ENCODE data around the gene UBQLN3. TPM values are rescaled to one million over a fixed set of nuclear protein-coding genes. Genes with fewer than 3 reads are reported as not detected.

The UBQLN3 gene
- not detected for total RNA-seq
- long read RNA-seq = 0 reads

DNA sequence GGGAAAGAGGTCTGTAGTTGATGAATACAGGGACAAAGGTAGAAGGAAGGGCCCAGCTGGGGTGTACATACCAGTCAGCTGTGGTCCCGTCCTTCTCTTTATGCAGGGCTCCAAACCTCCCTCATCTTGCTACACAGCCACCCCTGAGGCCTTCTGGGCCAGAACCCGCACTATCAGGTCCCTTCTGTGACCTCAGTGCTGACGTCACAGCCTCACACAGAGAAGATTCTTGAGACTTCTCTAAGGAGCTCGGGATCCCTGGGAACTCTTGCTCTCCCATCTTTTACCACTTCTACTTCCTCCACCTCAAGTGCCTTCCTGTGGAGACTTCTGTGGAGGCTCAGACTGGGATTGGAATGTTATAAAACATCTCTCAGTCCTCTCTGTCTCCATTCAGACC is at the start of gene UBQLN3:
Gene UBQLN3 (minus strand): TSS at position 155 of the 400 bp plus-strand sequence. CDS start 399 bp downstream, outside the sequence.
- ATAC-seq (no peak), DNase-seq (no peak)
- intact Hi-C loops (cut with micrococcal nuclease) = no loop called here

DNA sequence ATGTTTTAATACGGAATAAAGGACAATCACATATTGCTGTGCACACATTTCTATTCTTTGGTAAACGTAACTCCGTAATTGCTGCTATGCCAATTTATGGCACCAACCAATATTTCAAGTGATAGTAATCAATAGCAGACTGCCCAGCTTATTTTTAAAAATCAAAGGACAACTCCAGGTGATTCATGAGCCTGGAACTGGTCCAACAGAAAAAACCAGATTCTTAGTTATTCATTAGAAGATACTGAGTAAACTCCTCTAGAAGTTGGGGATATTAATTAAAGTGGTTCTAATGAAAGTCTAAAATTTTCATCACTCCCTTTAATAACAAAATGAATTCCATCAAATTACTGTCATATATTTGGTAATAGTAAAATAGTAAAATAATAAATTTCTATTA is 48.0 kb upstream of the UBQLN3 start:
- intact Hi-C loops (cut with micrococcal nuclease) = no loop called here
- no peak for DNase-seq
- ATAC-seq = no peak

GRCh38 chr11:5556596-5557188 is 46.9 kb upstream of the UBQLN3 start:
- DNase-seq (no peak), ATAC-seq (no peak)
- intact Hi-C loops (cut with micrococcal nuclease) = no loop called here

DNA sequence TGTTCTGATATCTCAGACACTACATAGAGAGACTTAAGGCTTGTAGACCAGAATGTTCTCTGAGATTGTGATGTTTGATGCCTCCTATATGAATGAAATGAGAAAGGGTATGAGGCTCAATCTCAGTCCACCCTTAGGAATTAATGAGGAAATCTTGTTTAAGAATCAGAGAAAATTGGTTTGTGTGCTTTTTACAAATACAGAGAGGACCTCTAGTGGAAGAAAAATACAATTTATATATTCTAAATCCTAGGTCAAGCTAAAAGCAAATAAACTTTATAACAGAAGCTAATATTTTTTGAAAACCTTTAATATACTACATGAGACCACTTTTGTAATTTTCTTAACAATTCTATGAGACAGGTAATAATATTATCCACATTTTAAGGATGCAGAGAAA is 43.6 kb upstream of the UBQLN3 start:
- intact Hi-C loops (cut with micrococcal nuclease) = no loop called here
- DNase-seq (no peak), ATAC-seq (no peak)

GRCh38 chr11:5550440-5551095 is 40.8 kb upstream of the UBQLN3 start:
- intact Hi-C loops (cut with micrococcal nuclease) = no loop called here
- ATAC-seq = no peak
- DNase-seq = no peak

DNA sequence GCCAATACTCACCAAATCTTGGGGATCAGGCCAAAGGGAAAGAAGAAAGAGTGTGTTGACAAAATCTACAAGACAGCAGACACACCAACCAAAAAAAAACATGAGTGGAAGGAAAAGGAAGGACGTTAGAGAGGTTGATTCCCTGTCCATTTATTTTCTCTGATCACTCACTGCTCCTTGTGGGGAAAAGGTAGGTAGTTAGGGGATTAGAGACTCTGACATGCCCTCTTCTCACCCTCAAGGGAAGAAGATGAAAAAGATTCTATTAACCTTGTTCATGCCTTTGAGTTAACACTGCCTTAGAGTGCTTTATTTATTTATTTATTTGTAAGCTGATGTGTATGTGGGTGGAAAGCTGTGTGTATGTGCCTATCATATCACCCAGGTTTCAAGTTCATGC is 38.7 kb upstream of the UBQLN3 start, which contains the start of gene OR52H1:
Gene OR52H1 (minus strand): TSS at position 101 of the 400 bp plus-strand sequence. CDS start 3,035 bp downstream, outside the sequence.
- intact Hi-C loops (cut with micrococcal nuclease) = no loop called here
- ATAC-seq (no peak), DNase-seq (no peak)

DNA sequence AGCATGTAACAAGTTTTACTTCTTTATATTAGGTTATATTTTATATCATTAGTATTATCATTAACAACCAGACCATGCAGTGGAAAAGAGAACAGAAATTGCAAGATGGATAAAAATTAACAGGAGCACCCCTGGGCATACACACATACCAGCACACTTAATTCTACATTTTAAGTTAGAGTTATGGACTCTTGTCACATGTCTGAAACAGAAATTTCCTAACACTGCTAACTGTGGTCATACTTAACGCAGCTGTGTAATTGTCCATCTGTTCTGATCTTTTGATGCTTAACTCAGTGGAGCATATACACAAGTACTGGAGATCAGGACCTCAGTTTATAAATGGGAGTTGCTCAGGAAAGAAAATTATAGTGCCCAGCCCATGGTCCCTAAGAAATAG is 38.2 kb upstream of the UBQLN3 start:
- DNase-seq (no peak), ATAC-seq (no peak)
- intact Hi-C loops (cut with micrococcal nuclease) = no loop called here

DNA sequence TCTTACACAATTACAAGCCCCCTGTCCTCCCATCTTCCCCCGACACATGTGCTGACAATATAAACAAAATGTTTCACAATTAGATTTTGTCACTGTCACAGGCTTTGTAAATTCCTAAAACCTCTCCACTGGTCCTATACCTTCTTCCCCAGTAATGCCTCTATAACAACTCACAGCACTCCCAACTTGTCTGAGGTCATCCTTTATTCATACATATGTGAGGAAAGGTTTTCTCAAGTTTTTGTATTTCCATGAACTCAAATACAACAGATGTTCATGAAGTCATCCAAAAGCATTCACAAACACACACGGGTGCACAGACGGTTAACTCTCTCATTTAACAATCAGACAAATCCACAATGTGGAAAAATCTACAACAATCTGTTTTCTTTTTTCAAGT is 36.7 kb upstream of the UBQLN3 start:
- no peak for ATAC-seq
- intact Hi-C loops (cut with micrococcal nuclease) = no loop called here
- no peak for DNase-seq

DNA sequence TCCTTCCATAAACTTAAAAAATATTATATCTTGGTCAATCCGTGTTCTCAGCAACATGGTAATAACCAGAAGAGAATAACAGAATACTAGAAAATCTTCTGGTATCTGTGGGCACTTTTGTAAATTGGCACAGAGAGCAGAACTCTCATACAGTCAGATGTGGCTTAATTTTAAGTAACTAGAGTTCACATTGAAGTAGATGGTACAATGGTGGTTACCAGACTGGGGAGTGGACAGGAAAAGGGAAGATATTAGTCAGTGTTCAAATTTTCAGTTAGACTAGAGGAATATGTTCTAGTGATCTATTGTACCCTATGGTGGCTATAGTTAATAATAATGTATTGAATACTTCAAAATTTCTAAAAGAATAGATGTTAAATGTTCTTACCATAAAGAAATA is 31.7 kb upstream of the UBQLN3 start:
- DNase-seq (no peak), ATAC-seq (no peak)
- intact Hi-C loops (cut with micrococcal nuclease) = no loop called here

GRCh38 chr11:5536482-5536881 is 26.7 kb upstream of the UBQLN3 start:
- intact Hi-C loops (cut with micrococcal nuclease) = no loop called here
- DNase-seq = no peak
- no peak for ATAC-seq

- intact Hi-C loops (cut with micrococcal nuclease) = no loop called here
- ATAC-seq (no peak), DNase-seq (no peak)
Observed at GRCh38 chr11:5534046-5534445, 24.3 kb upstream of the UBQLN3 start.

DNA sequence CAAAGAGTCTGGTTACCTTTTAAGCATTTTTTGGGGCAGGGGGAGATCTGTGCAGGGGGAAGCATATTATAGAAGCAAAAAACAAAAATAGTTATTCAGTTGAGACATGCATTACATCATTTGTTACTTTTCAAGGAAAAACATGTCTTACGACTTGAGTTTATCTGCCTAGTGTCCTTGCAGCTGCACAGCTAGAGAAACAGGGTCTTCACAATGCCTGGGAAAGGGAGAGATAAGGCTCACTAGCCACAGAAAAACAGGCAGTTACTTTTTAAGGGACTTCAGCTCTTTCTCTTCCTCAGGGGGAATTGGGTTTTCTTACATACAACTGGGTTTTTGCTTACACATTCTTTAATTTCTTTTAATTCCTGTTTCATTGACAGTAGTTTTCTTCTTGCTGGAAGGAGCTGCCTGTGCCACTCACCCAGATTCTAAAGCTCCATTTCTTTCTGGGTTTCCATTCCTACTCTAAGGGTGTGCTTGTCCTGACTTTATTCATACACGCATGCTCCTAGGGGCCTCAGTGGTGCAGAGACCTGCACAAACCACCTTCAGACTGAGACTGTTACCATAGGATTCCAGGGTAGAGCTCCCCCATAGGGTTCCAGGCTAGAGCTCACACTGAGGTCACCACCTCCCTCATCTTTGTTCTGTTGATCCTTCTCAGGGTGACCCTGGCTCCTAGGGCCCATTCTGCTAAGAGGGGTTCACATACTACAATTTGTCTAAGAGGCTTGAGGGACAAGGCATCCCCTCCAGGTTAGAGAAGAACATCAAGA is 21.5 kb upstream of the UBQLN3 start:
- ATAC-seq (no peak), DNase-seq (no peak)
- intact Hi-C loops (cut with micrococcal nuclease) = no loop called here

DNA sequence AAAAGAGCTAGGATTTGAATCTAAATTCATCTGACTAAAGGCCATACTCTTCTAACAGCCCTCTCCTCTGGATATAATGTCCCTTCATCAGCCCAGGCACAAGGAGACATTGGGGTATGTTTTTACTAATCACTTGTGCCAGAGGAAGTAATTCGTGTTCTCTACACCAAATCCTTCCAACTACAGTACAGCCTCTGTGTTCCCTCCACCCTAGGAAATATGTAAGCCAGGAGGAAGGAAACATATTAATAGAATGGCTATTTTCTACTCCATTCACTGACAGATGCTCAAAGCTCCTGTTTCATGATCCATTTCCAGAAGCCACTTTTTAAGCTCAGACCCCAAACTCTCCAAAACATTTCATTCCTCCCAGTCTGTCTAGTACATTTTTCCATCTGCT is 18.7 kb upstream of the UBQLN3 start:
- ATAC-seq = no peak
- intact Hi-C loops (cut with micrococcal nuclease) = no loop called here
- DNase-seq = no peak

GRCh38 chr11:5527716-5528115 is 18.0 kb upstream of the UBQLN3 start:
- intact Hi-C loops (cut with micrococcal nuclease) = no loop called here
- ATAC-seq = no peak
- DNase-seq = no peak

- intact Hi-C loops (cut with micrococcal nuclease) = no loop called here
- DNase-seq (no peak), ATAC-seq (no peak)
Observed at GRCh38 chr11:5524756-5525155, 15.0 kb upstream of the UBQLN3 start.

DNA sequence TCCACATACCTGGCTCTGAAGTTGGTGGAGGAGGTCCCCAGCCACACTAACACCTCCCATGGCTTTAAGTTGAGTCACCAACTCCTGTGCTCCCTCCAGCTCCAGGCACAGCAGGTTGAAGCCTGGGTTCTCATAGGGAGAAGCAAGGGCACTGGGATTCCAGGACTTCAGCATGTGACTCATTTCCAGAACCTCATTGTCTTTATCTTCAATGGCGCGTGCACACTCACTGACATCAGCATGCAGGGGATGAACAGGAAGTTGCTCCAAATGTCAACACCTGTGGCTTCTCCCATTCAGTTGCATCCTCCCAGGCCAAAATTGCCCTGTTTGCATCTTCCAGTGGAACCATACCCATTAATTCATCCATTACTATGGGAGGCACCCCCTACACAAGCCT is 12.6 kb upstream of the UBQLN3 start:
- DNase-seq (no peak), ATAC-seq (no peak)
- intact Hi-C loops (cut with micrococcal nuclease) = no loop called here

DNA sequence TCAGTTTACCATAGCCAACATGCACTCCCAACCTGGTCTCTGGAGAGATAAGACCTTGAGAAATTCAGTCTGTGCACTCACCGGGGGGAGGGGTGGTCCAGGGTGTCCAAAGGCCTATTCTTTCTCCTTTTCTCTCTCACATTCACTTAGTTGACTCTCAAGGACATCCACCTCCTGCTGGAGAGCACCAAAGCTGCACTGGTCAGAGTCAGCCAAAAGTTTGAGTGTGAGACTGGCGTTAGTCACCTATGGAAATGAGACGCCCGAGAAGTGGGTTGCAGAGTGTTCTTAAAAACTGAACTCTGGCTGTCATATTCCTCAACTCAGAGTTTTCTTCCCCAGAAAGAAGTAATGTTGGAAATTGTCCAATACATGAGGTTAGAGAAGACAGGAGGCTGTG is 11.8 kb upstream of the UBQLN3 start:
- intact Hi-C loops (cut with micrococcal nuclease) = no loop called here
- ATAC-seq (no peak), DNase-seq (no peak)

- intact Hi-C loops (cut with micrococcal nuclease) = no loop called here
Observed at GRCh38 chr11:5516599-5516998, 6.8 kb upstream of the UBQLN3 start, which contains the start of gene UBQLNL. Gene UBQLNL, minus strand, starts transcription at chr11:5516699. Its CDS starts 258 bp downstream, at chr11:5516441.

GRCh38 chr11:5514841-5515240 is 5.1 kb upstream of the UBQLN3 start:
- ATAC-seq = no peak
- intact Hi-C loops (cut with micrococcal nuclease) = no loop called here
- DNase-seq = no peak

More at GRCh38 chr11:5516599-5516998, 6.8 kb upstream of the UBQLN3 start, which contains the start of gene UBQLNL:
- no peak for DNase-seq
- no peak for ATAC-seq

- ATAC-seq = no peak
- no peak for DNase-seq
- intact Hi-C loops (cut with micrococcal nuclease) = no loop called here
Observed at GRCh38 chr11:5508605-5509004, 1.2 kb downstream of the UBQLN3 start.

Data from left ventricle myocardium superior (tissue), 1 donor.